Brain microvascular endothelial cell (primary cell): Measurements from ENCODE around the gene ADAMTS2.

Experiments used
- DNase-seq: peaks from one replicate; pipeline ENCODE4 v3.0.0-alpha.2; 2020
- H3K27ac ChIP-seq: fragments of 250-450 bp; sonication (Bioruptor Pico); 2 replicates; pipeline ENCODE4 v1.5.1; 2020; ENCODE audit warnings: mild to moderate bottlenecking, moderate library complexity
- H3K27me3 ChIP-seq: fragments of 250-450 bp; sonication (Bioruptor Pico); replicated peaks from 2 replicates; pipeline ENCODE4 v1.5.1; 2020; ENCODE audit warnings: mild to moderate bottlenecking
- H3K36me3 ChIP-seq: fragments of 250-450 bp; sonication (Bioruptor Pico); replicated peaks from 2 replicates; pipeline ENCODE4 v1.5.1; 2020; ENCODE audit warnings: mild to moderate bottlenecking
- H3K4me3 ChIP-seq: 2 replicates; pipeline ENCODE4 v1.5.1; 2011; ENCODE audit warnings: low read depth, mild to moderate bottlenecking, control low read depth, low read length, moderate library complexity
- CTCF ChIP-seq: IDR thresholded peaks from 2 replicates; pipeline ENCODE4 v1.5.1; 2011; ENCODE audit warnings: low read depth, mild to moderate bottlenecking, moderate library complexity, low read length, control low read depth, inconsistent platforms; ENCODE audit errors: missing control alignments
- in situ Hi-C: cut with HindIII; loops from 2 replicates; pipeline ENCODE4 v1.10.0; 2017; ENCODE audit warnings: low sequenced_read_pairs, low pct_ligation_motif_present

Gene ADAMTS2

DNA sequence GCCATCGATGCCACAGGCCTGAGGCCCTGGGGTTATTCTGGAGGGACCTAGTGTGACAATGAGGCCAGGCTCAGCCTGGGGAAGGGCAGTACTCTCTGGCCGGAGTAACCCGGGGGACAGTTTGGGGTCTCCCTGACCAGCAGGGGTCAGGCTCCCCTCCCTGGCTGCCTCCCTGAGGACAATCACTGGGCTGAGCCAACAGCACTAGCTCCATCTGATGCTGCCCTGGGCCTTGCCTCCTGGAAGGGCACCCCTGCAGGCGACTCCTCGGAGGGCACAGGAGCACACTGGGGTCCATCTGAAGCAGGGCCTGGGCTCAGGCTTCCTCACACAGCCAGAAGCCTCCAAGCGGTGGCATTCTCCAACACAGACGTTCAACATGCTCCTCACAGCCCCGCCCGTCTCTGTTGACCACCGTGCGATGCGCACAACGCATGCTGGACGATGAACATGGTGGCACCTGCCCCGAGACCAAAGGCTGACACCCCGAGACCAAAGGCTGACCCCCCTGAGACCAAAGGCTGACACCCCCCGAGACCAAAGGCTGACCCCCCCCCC lies 68.3 kb downstream of the ADAMTS2 start:
- no peaks in the 10 kb centered on the region for H3K27me3 ChIP-seq
- no peak overlapping the region for H3K4me3 ChIP-seq
- peaks cover 5% of the 10 kb centered on the region for H3K36me3 ChIP-seq
- peak; percentile 36 for TF ChIP-seq CTCF
- peak overlapping the region; percentile 91 for H3K27ac ChIP-seq
- in situ Hi-C loops, result no loop called here
- no peak for DNase-seq

DNA sequence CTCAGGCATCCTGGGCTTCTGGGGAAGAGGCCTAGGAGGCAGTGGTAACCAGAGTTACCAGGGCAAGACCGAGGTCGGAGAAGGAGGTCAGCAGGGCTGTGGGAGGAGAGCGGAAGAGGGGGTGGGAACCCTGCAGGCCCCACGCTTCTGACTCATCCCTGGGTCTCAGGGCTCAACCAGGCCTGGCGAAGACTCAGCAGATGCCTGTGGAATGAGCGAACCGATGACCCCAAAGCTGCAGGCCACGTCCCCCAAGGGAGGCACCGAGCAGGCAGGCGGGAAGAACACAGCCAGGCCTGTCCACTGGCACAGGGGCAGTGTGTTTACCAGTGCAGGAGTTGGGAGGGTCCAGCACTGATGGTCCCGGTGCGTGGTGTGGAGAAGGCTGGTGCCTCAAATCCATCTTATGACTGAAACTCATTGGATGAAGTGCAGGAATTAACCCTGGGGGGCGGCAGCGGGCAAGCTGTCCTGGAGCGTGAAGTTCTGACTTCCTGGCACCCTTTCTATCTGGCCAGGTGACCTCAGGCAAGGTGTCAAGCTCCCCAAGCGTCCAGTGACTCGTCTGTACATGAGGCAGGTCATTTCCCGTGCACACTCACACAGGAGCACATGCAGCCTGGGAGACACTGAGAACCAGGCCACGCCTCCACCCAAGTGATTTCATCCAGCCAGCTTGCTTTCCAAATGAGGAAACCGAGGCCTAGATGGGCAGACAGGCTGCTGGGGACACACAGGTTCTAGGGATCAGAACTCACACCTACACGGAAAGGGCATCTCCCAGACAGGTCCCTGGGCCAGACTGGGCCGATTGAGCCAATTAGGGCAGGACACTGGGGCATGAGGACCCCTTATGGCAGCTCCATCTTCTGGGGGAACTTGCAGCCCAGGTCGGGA lies 69.1 kb downstream of the ADAMTS2 start:
- peak; percentile 97 for DNase-seq
- peaks cover 5% of the 10 kb centered on the region for H3K36me3 ChIP-seq
- peak overlapping the region; percentile 91 for H3K27ac ChIP-seq
- no peak overlapping the region for H3K4me3 ChIP-seq
- no peaks in the 10 kb centered on the region for H3K27me3 ChIP-seq
- in situ Hi-C loops, result no loop called here
- no peak for TF ChIP-seq CTCF

- Histone ChIP-seq H3K27me3 (no peaks in the 10 kb centered on the region), H3K4me3 (no peak overlapping the region), H3K27ac (peak overlapping the region; percentile 91), H3K36me3 (peaks cover 5% of the 10 kb centered on the region)
- in situ Hi-C loops, result no loop called here
- DNase-seq, result no peak
- no peak for TF ChIP-seq CTCF
These were observed 69.8 kb downstream of the ADAMTS2 start for GRCh38 chr5:179275381-179275878.

DNA sequence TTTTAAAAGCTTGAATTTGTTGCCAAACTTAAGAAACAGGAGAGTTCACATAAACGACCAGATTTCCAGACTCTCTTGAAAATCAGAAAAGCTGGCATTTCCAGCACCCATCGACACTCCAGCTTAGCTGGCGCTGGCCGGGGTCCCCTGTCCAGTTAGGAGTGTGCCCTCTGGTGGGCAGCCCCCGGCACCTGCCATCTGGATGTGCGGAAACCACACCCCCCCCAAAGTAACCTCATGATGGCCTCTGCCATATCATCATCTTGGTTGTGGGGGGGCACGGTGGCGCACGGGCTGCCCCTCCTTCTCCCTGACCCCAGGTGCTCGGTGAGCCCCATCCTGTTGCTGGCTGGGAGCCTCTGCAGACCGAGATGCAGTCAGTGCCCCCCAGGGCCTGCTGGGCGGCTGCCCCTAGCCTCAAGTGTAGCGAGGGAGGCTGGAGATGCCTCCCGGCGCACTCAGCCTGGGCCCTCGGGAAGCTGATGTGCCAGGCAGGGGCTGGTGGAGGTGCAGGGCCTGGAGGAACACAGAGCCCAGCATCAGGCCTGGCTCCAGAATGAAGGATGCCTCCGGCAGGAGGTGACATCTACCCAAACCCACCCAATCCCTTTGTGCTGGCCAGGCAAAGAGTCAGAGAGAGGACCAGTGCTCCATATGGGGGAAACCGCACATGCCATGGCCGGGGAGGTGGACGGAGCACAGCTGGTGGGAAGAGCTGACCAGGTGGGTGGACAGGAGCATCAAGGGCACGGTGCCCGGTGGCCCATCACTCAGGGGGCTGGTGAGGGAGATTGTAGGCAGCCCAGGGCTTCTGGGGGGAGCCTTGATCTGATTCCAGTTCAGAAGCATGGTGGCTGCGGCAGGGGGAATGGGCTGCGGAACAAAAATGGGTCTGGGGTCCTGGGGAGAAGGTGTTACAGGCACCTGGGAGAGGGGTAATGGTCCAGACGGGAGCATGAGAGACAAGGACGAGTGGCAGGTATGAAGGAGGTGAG lies 70.6 kb downstream of the ADAMTS2 start:
- in situ Hi-C loops, result no loop called here
- no peaks in the 10 kb centered on the region for H3K27me3 ChIP-seq
- DNase-seq, result no peak
- peak overlapping the region; percentile 91 for H3K27ac ChIP-seq
- TF ChIP-seq CTCF, result peak; percentile 49
- H3K4me3 ChIP-seq, result no peak overlapping the region
- H3K36me3 ChIP-seq, result peaks cover 5% of the 10 kb centered on the region

DNA sequence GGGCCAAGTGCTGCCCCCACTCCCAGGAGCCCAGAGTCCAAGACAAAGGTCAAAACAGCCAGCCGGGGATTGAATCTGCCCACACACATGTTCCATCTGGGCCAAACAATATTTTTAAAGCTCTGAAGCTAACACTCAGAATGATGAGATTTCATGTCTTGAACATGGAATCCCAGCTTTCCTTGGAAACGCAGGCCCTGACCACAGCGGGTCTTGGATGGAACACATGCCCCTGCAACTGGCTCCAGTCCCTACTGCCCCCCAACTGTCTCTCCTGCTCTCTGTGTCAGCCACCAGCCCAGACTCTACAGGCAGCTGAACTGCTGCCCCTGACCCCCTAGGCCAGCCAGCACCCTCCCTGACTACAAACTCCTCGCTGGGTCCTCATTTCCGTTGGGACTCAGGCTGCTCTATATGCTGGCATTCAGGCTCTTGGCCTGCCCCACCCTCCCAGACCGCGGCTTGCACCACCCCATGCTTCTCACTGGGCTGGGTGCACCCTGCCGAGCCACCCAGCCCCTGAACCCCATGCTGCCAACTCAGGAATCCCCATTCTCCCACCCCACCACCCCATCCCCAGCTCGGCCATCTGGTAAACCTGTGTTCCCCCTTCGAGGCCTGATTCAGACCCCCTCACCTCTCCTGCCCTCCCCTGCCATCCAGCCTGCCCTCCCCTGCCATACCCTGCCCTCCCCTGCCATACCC lies 71.7 kb downstream of the ADAMTS2 start:
- H3K4me3 ChIP-seq, result no peak overlapping the region
- in situ Hi-C loops, result no loop called here
- no peaks in the 10 kb centered on the region for H3K27me3 ChIP-seq
- TF ChIP-seq CTCF, result no peak
- peaks cover 5% of the 10 kb centered on the region for H3K36me3 ChIP-seq
- no peak for DNase-seq
- no peak overlapping the region for H3K27ac ChIP-seq
